ENCODE data around the gene GSTA2. TPM values are rescaled to one million over a fixed set of nuclear protein-coding genes. Genes with fewer than 3 reads are reported as not detected.
"Not testable (repeated sequence)": the region's sequence is repeated elsewhere in the genome, so short reads cannot be mapped to it uniquely, and the experiment has no call there.

GSTA2 gene
- total RNA-seq, 1 experiment from 2014 or later = not detected

GRCh38 chr6:52720321-52720720 is 43.0 kb downstream of the GSTA2 start:
- Histone ChIP-seq H3K4me2 (no peak overlapping the region), H3K36me3 (ENCODE audit: low read depth) (no peaks in the 10 kb centered on the region), H3K79me2 (ENCODE audit: low read depth) (no peaks in the 10 kb centered on the region), H3K9me2 (ENCODE audit: insufficient read depth) (no peaks in the 10 kb centered on the region), H3K9me3 (ENCODE audit: insufficient read depth, low read depth) (no peaks in the 10 kb centered on the region; the same call in 1 of the 2 replicates), H2AFZ (no peak overlapping the region), H3F3A (ENCODE audit: insufficient read depth, low read depth) (peaks cover 7% of the 10 kb centered on the region), H4K20me1 (ENCODE audit: insufficient read depth) (no peaks in the 10 kb centered on the region), H3K27ac (no peak overlapping the region), H3K4me1 (replicated peaks; ENCODE audit: insufficient read depth) (peaks cover 15% of the 10 kb centered on the region), H3K4me3 (no peak overlapping the region), H3K27me3 (ENCODE audit: insufficient read depth, low read depth) (no peaks in the 10 kb centered on the region)
- intact Hi-C loops (cut with micrococcal nuclease; ENCODE audit: unreplicated experiment) = loop anchor here (10.0 kb wide), 1 partner anchor 94 kb away; no protein-coding TSS in a partner anchor
- POLR2A ChIA-PET (ENCODE audit: unreplicated experiment) = no interaction called here
- no TSS peak for BruUV-seq (replicated peaks)
- no peak for TF ChIP-seq EZH2 (IDR thresholded peaks at IDR 0.05; ENCODE audit: low read depth)
- TF ChIP-seq CTCF (conservative IDR thresholded peaks at IDR 0.05) = no peak
- no peak for DNase-seq
- CTCF ChIA-PET = no interaction called here

GRCh38 chr6:52718550-52718949 is 44.7 kb downstream of the GSTA2 start:
- no peaks in the 10 kb centered on the region; the same call in 1 of the 2 replicates for H3F3A ChIP-seq (ENCODE audit: insufficient read depth, low read depth)
- no peak overlapping the region for H3K4me3 ChIP-seq
- no peak overlapping the region for H2AFZ ChIP-seq
- no peak overlapping the region for H3K27ac ChIP-seq
- H3K9me2 ChIP-seq (ENCODE audit: insufficient read depth) = no peaks in the 10 kb centered on the region
- no peaks in the 10 kb centered on the region for H3K4me1 ChIP-seq (replicated peaks; ENCODE audit: insufficient read depth)
- intact Hi-C loops (cut with micrococcal nuclease; ENCODE audit: unreplicated experiment) = no loop called here
- no peak for TF ChIP-seq EZH2 (IDR thresholded peaks at IDR 0.05; ENCODE audit: low read depth)
- no peak for TF ChIP-seq CTCF (conservative IDR thresholded peaks at IDR 0.05)
- POLR2A ChIA-PET (ENCODE audit: unreplicated experiment) = no interaction called here
- H3K36me3 ChIP-seq (ENCODE audit: low read depth) = no peaks in the 10 kb centered on the region
- no peak overlapping the region for H3K4me2 ChIP-seq
- H3K27me3 ChIP-seq (ENCODE audit: insufficient read depth, low read depth) = no peaks in the 10 kb centered on the region
- DNase-seq = no peak
- no peaks in the 10 kb centered on the region for H3K79me2 ChIP-seq (ENCODE audit: low read depth)
- H3K9me3 ChIP-seq (ENCODE audit: insufficient read depth, low read depth) = no peaks in the 10 kb centered on the region; the same call in 1 of the 2 replicates
- H4K20me1 ChIP-seq (ENCODE audit: insufficient read depth) = no peaks in the 10 kb centered on the region
- CTCF ChIA-PET = no interaction called here
- no TSS peak for BruUV-seq (replicated peaks)

GRCh38 chr6:52714761-52715160 is 48.5 kb downstream of the GSTA2 start:
- H3K79me2 ChIP-seq (ENCODE audit: low read depth); H4K20me1 ChIP-seq (ENCODE audit: insufficient read depth); intact Hi-C loops (cut with micrococcal nuclease; ENCODE audit: unreplicated experiment); DNase-seq; H3K36me3 ChIP-seq (ENCODE audit: low read depth); H3K27ac ChIP-seq; H3K4me2 ChIP-seq; H3K9me3 ChIP-seq (ENCODE audit: insufficient read depth, low read depth); CTCF ChIA-PET; H3K9me2 ChIP-seq (ENCODE audit: insufficient read depth); H3K4me3 ChIP-seq; H3K4me1 ChIP-seq (replicated peaks; ENCODE audit: insufficient read depth); H3K27me3 ChIP-seq (ENCODE audit: insufficient read depth, low read depth); H3F3A ChIP-seq (ENCODE audit: insufficient read depth, low read depth); H2AFZ ChIP-seq; BruUV-seq (replicated peaks): not testable (repeated sequence)
- POLR2A ChIA-PET (ENCODE audit: unreplicated experiment) = interaction anchor here (0.7 kb wide), 1 partner anchor 27 kb away, joined by 3 read pairs; no protein-coding TSS in a partner anchor

- DNase-seq = no peak
Observed at GRCh38 chr6:52712136-52712535, 51.1 kb downstream of the GSTA2 start.

More at GRCh38 chr6:52712136-52712535, 51.1 kb downstream of the GSTA2 start:
- no peak overlapping the region for H2AFZ ChIP-seq
- ChIA-PET CTCF (no interaction called here), POLR2A (ENCODE audit: unreplicated experiment) (no interaction called here)
- H3F3A ChIP-seq (ENCODE audit: insufficient read depth, low read depth) = no peaks in the 10 kb centered on the region
- no peaks in the 10 kb centered on the region for H3K9me2 ChIP-seq (ENCODE audit: insufficient read depth)
- no peaks in the 10 kb centered on the region for H3K36me3 ChIP-seq (ENCODE audit: low read depth)
- no peaks in the 10 kb centered on the region for H3K79me2 ChIP-seq (ENCODE audit: low read depth)
- no peaks in the 10 kb centered on the region for H3K27me3 ChIP-seq (ENCODE audit: insufficient read depth, low read depth)
- H4K20me1 ChIP-seq (ENCODE audit: insufficient read depth) = no peaks in the 10 kb centered on the region
- no peaks in the 10 kb centered on the region for H3K4me1 ChIP-seq (replicated peaks; ENCODE audit: insufficient read depth)
- TF ChIP-seq EZH2 (IDR thresholded peaks at IDR 0.05; ENCODE audit: low read depth) (no peak), CTCF (conservative IDR thresholded peaks at IDR 0.05) (no peak)
- H3K27ac ChIP-seq = no peak overlapping the region
- no peak overlapping the region for H3K4me2 ChIP-seq
- peaks cover 7% of the 10 kb centered on the region; the same call in 1 of the 2 replicates for H3K9me3 ChIP-seq (ENCODE audit: insufficient read depth, low read depth)
- no peak overlapping the region for H3K4me3 ChIP-seq
- intact Hi-C loops (cut with micrococcal nuclease; ENCODE audit: unreplicated experiment) = no loop called here
- BruUV-seq (replicated peaks) = no TSS peak

Measured in PC-9 (cell line).